ENCODE results near the gene SLC13A4. TPM values are rescaled to one million over a fixed set of nuclear protein-coding genes. Genes with fewer than 3 reads are reported as not detected.

The SLC13A4 gene
- total RNA-seq, 6 donors from 2014 or later: 0.20 to 0.30 TPM; not detected in 4

GRCh38 chr7:135726276-135726788 lies 1.7 kb downstream of the SLC13A4 start:
- Histone ChIP-seq H3K27me3 (no peaks in the 10 kb centered on the region), H3K36me3 (no peaks in the 10 kb centered on the region), H3K27ac (no peak overlapping the region), H3K9me3 (no peaks in the 10 kb centered on the region), H3K4me1 (no peaks in the 10 kb centered on the region), H3K4me3 (no peak overlapping the region)
- no peak for DNase-seq
- 45 to 49% methylated on average over 5 of the region's 5 CpGs for WGBS, 2 donors
- TF ChIP-seq POLR2A (IDR thresholded peaks at IDR 0.05) (no peak), EP300 (IDR thresholded peaks at IDR 0.05) (no peak), POLR2AphosphoS5 (IDR thresholded peaks at IDR 0.05) (no peak), CTCF (IDR thresholded peaks at IDR 0.05) (no peak)
- no peak for ATAC-seq (ENCODE audit: low FRiP score in 2 of 2)

- WGBS, 2 donors: 79 to 96% methylated on average over 5 to 7 of the region's 7 CpGs
- no peaks in the 10 kb centered on the region for H3K9me3 ChIP-seq
- H3K4me1 ChIP-seq: no peaks in the 10 kb centered on the region
- DNase-seq: no peak
- no peak overlapping the region for H3K27ac ChIP-seq
- no peak overlapping the region for H3K4me3 ChIP-seq
- TF ChIP-seq CTCF (IDR thresholded peaks at IDR 0.05): no peak
- no peak for TF ChIP-seq POLR2A (IDR thresholded peaks at IDR 0.05)
- TF ChIP-seq EP300 (IDR thresholded peaks at IDR 0.05): no peak
- no peak for TF ChIP-seq POLR2AphosphoS5 (IDR thresholded peaks at IDR 0.05)
- ATAC-seq (ENCODE audit: low FRiP score in 2 of 2): no peak
- H3K27me3 ChIP-seq: no peaks in the 10 kb centered on the region
- no peaks in the 10 kb centered on the region for H3K36me3 ChIP-seq
Observed at GRCh38 chr7:135723411-135723810, 4.6 kb downstream of the SLC13A4 start.

- Histone ChIP-seq H3K4me3 (no peak overlapping the region), H3K4me1 (no peaks in the 10 kb centered on the region), H3K36me3 (no peaks in the 10 kb centered on the region), H3K9me3 (no peaks in the 10 kb centered on the region), H3K27me3 (no peaks in the 10 kb centered on the region), H3K27ac (no peak overlapping the region)
- ATAC-seq (ENCODE audit: low FRiP score in 2 of 2) (no peak), DNase-seq (no peak)
- 92 to 94% methylated on average over 15 to 21 of the region's 21 CpGs for WGBS, 2 donors
- TF ChIP-seq POLR2AphosphoS5 (IDR thresholded peaks at IDR 0.05) (no peak), EP300 (IDR thresholded peaks at IDR 0.05) (no peak), CTCF (IDR thresholded peaks at IDR 0.05) (no peak), POLR2A (IDR thresholded peaks at IDR 0.05) (no peak)
Observed at GRCh38 chr7:135721198-135721820, 6.7 kb downstream of the SLC13A4 start.

- no peak for TF ChIP-seq EP300 (IDR thresholded peaks at IDR 0.05)
- no peak for TF ChIP-seq POLR2AphosphoS5 (IDR thresholded peaks at IDR 0.05)
- no peak for TF ChIP-seq CTCF (IDR thresholded peaks at IDR 0.05)
- TF ChIP-seq POLR2A (IDR thresholded peaks at IDR 0.05): no peak
- Histone ChIP-seq H3K9me3 (no peaks in the 10 kb centered on the region), H3K4me1 (no peaks in the 10 kb centered on the region), H3K36me3 (no peaks in the 10 kb centered on the region), H3K27me3 (no peaks in the 10 kb centered on the region), H3K27ac (no peak overlapping the region), H3K4me3 (no peak overlapping the region)
- DNase-seq (no peak), ATAC-seq (ENCODE audit: low FRiP score in 2 of 2) (no peak)
- 36 to 57% methylated on average over 2 of the region's 2 CpGs for WGBS, 2 donors
Observed at GRCh38 chr7:135719688-135720087, 8.3 kb downstream of the SLC13A4 start.

Measured in upper lobe of left lung (tissue), 6 donors.